Keratinocyte (primary cell): ENCODE measurements around the gene MMD.

Experiments used
- CTCF ChIP-seq, 3 experiments: IDR thresholded peaks in 1 of 3; conservative IDR thresholded peaks in 1 of 3; optimal IDR thresholded peaks in 1 of 3; 2 replicates in 2 of 3; 3 replicates in 1 of 3; pipeline versions ENCODE3 to v1.5.1; 2011; ENCODE audit warnings: low read length in 3 of 3, mild to moderate bottlenecking in 3 of 3, moderate library complexity in 2 of 3, control low read depth in 1 of 3, inconsistent platforms in 1 of 3; ENCODE audit not compliant: insufficient read depth in 2 of 3; ENCODE audit errors: extremely low read depth in 1 of 3
- EZH2 ChIP-seq: IDR thresholded peaks from one replicate; pipeline ENCODE4 v1.6.1; 2012; ENCODE audit warnings: inconsistent platforms, mild to moderate bottlenecking, low read length, moderate library complexity

DNA sequence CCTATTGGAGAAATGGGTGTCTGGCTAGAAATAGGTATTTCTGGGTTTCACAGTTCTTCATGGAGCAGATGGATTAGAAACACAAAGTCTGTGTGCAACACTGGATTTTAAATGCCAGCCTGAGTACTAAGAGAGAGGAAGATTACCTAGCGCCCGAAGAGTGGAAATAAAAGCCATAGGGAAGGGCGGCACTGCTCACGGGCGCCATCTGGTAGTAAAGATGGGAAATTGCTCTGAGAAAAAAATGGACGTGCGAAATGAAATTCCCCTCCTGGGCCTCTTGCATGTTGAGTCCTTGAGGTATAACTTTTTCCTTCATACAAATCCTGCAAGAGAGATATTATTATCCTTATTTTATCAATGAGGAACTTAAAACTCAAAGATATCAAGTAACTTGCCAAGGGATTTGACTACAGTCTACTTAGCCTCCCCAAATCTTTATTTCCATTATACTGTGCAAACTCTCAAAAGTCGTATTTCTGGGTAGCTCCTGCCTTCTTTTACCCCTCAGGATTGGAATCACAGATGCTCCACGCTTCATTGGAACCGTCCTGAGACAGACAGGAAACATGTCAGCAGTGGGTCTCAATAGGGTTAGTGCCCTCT lies 72.8 kb downstream of the MMD start:
- TF ChIP-seq CTCF (optimal IDR thresholded peaks at IDR 0.05 in 1 of 3, IDR thresholded peaks at IDR 0.05 in 1 of 3, conservative IDR thresholded peaks at IDR 0.05 in 1 of 3; ENCODE audit: extremely low read depth in 1 of 3, insufficient read depth in 2 of 3, low read length in 3 of 3) (peak; percentile 73 to 87 (median 77)), EZH2 (no peak)
